Measurements from ENCODE around the gene RASGRP2.

The RASGRP2 gene

DNA sequence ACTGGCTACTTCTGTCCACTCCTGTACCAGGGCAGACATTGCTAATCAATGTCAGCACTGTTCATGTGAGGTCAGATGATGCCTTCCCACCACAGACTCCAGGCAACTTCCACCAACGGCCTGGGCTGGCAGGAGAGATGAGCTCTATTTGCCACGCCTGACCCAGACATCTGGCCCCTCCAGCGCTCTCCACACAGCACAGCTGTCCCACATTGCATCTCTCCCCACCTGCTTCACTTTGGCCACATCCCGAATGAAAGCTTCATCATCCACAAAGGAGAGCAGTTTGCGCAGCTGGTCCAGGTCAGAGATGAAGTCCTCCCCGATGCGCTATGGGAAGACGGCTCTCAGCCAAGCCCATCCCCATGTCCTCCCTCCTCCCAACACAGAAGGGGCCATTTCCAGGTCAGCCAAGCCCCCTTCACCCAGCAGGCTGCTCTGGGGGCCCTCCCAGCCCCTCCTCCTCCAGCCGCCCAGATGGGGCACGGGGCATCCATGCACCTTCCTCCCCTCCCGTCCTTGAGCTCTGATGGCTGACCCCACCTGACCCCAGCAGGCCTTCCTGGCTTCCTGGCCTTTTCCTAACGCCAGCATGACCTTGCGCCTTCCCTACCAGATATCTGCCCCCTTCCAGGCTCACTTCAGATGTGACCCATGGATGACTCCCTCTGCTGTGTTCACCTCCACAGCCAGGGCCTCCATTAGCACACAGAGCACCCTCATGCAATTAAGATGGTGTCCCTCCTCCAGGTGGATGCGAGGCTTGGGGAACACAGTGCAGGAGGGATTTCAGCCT is 8.4 kb upstream of the RASGRP2 start:
- no peak for TF ChIP-seq SPI1 (IDR thresholded peaks at IDR 0.05; ENCODE audit: low read depth, low read length)
- no peak for TF ChIP-seq POU2F2 (IDR thresholded peaks at IDR 0.05; ENCODE audit: low read depth, low read length)
- TF ChIP-seq TAF1 (IDR thresholded peaks at IDR 0.05; ENCODE audit: low read depth, low read length): no peak
- TF ChIP-seq PAX5 (IDR thresholded peaks at IDR 0.05; ENCODE audit: insufficient read depth, low read length, severe bottlenecking): no peak
- TF ChIP-seq POLR2A (IDR thresholded peaks at IDR 0.05; ENCODE audit: low read depth, low read length): no peak
- TF ChIP-seq POLR2AphosphoS5 (IDR thresholded peaks at IDR 0.05; ENCODE audit: low read depth, low read length): no peak
- DNase-seq (ENCODE audit: insufficient read length, low spot score): no peak
- no peak for FAIRE-seq

- TF ChIP-seq PAX5 (IDR thresholded peaks at IDR 0.05; ENCODE audit: insufficient read depth, low read length, severe bottlenecking) (no peak), POLR2A (IDR thresholded peaks at IDR 0.05; ENCODE audit: low read depth, low read length) (no peak), POLR2AphosphoS5 (IDR thresholded peaks at IDR 0.05; ENCODE audit: low read depth, low read length) (no peak), TAF1 (IDR thresholded peaks at IDR 0.05; ENCODE audit: low read depth, low read length) (no peak), SPI1 (IDR thresholded peaks at IDR 0.05; ENCODE audit: low read depth, low read length) (no peak), POU2F2 (IDR thresholded peaks at IDR 0.05; ENCODE audit: low read depth, low read length) (no peak)
- FAIRE-seq (no peak), DNase-seq (ENCODE audit: insufficient read length, low spot score) (no peak)
These were observed 7.6 kb upstream of the RASGRP2 start for GRCh38 chr11:64751580-64751979.

- DNase-seq (ENCODE audit: insufficient read length, low spot score): no peak
- no peak for FAIRE-seq
- no peak for TF ChIP-seq SPI1 (IDR thresholded peaks at IDR 0.05; ENCODE audit: low read depth, low read length)
- no peak for TF ChIP-seq POLR2AphosphoS5 (IDR thresholded peaks at IDR 0.05; ENCODE audit: low read depth, low read length)
- no peak for TF ChIP-seq PAX5 (IDR thresholded peaks at IDR 0.05; ENCODE audit: insufficient read depth, low read length, severe bottlenecking)
- no peak for TF ChIP-seq TAF1 (IDR thresholded peaks at IDR 0.05; ENCODE audit: low read depth, low read length)
- no peak for TF ChIP-seq POLR2A (IDR thresholded peaks at IDR 0.05; ENCODE audit: low read depth, low read length)
- no peak for TF ChIP-seq POU2F2 (IDR thresholded peaks at IDR 0.05; ENCODE audit: low read depth, low read length)
These were observed 7.2 kb upstream of the RASGRP2 start for GRCh38 chr11:64751136-64751535.

GRCh38 chr11:64750361-64751054 is 6.6 kb upstream of the RASGRP2 start:
- no peak for TF ChIP-seq TAF1 (IDR thresholded peaks at IDR 0.05; ENCODE audit: low read depth, low read length)
- TF ChIP-seq SPI1 (IDR thresholded peaks at IDR 0.05; ENCODE audit: low read depth, low read length): no peak
- no peak for TF ChIP-seq PAX5 (IDR thresholded peaks at IDR 0.05; ENCODE audit: insufficient read depth, low read length, severe bottlenecking)
- TF ChIP-seq POLR2A (IDR thresholded peaks at IDR 0.05; ENCODE audit: low read depth, low read length): no peak
- TF ChIP-seq POU2F2 (IDR thresholded peaks at IDR 0.05; ENCODE audit: low read depth, low read length): no peak
- no peak for TF ChIP-seq POLR2AphosphoS5 (IDR thresholded peaks at IDR 0.05; ENCODE audit: low read depth, low read length)
- FAIRE-seq: no peak
- DNase-seq (ENCODE audit: insufficient read length, low spot score): no peak

GRCh38 chr11:64747961-64748665 is 4.2 kb upstream of the RASGRP2 start:
- DNase-seq (ENCODE audit: insufficient read length, low spot score) (no peak), FAIRE-seq (no peak)
- TF ChIP-seq POU2F2 (IDR thresholded peaks at IDR 0.05; ENCODE audit: low read depth, low read length) (no peak), PAX5 (IDR thresholded peaks at IDR 0.05; ENCODE audit: insufficient read depth, low read length, severe bottlenecking) (no peak), TAF1 (IDR thresholded peaks at IDR 0.05; ENCODE audit: low read depth, low read length) (no peak), POLR2AphosphoS5 (IDR thresholded peaks at IDR 0.05; ENCODE audit: low read depth, low read length) (no peak), POLR2A (IDR thresholded peaks at IDR 0.05; ENCODE audit: low read depth, low read length) (no peak), SPI1 (IDR thresholded peaks at IDR 0.05; ENCODE audit: low read depth, low read length) (no peak)

- FAIRE-seq (no peak), DNase-seq (ENCODE audit: insufficient read length, low spot score) (no peak)
- no peak for TF ChIP-seq POLR2AphosphoS5 (IDR thresholded peaks at IDR 0.05; ENCODE audit: low read depth, low read length)
- TF ChIP-seq PAX5 (IDR thresholded peaks at IDR 0.05; ENCODE audit: insufficient read depth, low read length, severe bottlenecking): no peak
- no peak for TF ChIP-seq POLR2A (IDR thresholded peaks at IDR 0.05; ENCODE audit: low read depth, low read length)
- no peak for TF ChIP-seq POU2F2 (IDR thresholded peaks at IDR 0.05; ENCODE audit: low read depth, low read length)
- TF ChIP-seq TAF1 (IDR thresholded peaks at IDR 0.05; ENCODE audit: low read depth, low read length): no peak
- no peak for TF ChIP-seq SPI1 (IDR thresholded peaks at IDR 0.05; ENCODE audit: low read depth, low read length)
These were observed 2.5 kb upstream of the RASGRP2 start for GRCh38 chr11:64746486-64746885.

DNA sequence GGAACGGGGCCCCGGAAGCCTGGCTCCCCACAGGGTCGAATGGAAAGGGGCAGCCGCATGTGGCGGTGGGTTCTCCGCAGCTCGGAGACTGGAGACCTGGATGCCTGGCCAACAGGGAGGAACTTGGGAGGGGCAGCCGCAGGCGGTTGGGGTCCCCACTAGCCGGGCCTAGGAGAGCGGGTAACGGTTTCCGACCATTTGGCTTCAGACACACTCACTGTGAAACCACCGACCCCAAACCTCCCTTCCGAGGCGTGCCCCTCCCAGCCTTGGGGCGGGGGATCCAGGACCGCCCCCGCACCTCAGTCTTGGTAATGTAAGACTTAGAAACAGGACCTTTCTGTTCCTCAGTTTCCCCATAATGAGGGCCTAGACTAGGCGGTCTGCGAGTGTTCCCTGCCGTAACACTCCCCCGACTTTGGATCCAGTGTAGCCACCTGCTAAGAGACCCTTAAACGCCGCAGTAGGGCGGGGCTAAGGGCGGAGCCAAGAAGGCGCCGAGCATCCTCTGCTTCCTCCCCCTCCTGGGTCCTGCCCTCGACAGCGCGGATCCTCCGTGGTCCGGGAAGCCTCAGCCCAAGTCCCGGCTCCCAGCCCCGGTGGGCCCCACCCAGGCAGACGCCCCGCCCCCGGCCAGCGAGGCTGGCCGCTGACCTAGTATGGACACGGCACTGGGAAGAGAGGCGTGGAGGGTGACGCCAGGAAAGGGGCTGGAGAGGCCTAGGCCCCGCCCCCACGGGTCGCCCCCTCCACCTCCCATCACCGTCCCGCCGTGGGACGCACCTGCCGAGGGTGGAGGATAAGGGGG is 1.8 kb upstream of the RASGRP2 start:
- DNase-seq (ENCODE audit: insufficient read length, low spot score) (peak; percentile 82), FAIRE-seq (peak; percentile 83)
- TF ChIP-seq POLR2A (IDR thresholded peaks at IDR 0.05; ENCODE audit: low read depth, low read length): no peak
- no peak for TF ChIP-seq PAX5 (IDR thresholded peaks at IDR 0.05; ENCODE audit: insufficient read depth, low read length, severe bottlenecking)
- TF ChIP-seq SPI1 (IDR thresholded peaks at IDR 0.05; ENCODE audit: low read depth, low read length): no peak
- TF ChIP-seq TAF1 (IDR thresholded peaks at IDR 0.05; ENCODE audit: low read depth, low read length): no peak
- no peak for TF ChIP-seq POU2F2 (IDR thresholded peaks at IDR 0.05; ENCODE audit: low read depth, low read length)
- TF ChIP-seq POLR2AphosphoS5 (IDR thresholded peaks at IDR 0.05; ENCODE audit: low read depth, low read length): no peak

DNA sequence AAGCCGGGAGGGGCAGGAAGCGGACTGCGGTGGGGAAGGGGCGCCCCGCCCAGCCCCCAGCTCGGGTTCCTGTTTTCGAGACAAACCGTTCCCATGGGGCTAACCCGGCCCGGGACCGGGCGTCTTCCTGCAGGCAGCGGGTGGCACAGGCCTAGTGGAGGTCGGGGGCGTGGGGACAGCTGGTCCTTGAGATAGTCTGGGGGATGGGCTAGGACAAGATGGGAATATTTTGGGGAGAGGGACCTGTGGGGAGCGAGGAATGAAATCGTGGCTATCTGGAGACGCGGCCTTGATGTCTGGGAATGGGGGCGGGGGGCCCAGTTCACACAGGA is 1.2 kb upstream of the RASGRP2 start:
- peak; percentile 51; the same call in 1 of the 2 replicates for TF ChIP-seq SPI1 (IDR thresholded peaks at IDR 0.05; ENCODE audit: low read depth, low read length)
- TF ChIP-seq TAF1 (IDR thresholded peaks at IDR 0.05; ENCODE audit: low read depth, low read length): no peak

More for the DNA sequence above, 1.2 kb upstream of the RASGRP2 start:
- DNase-seq (ENCODE audit: insufficient read length, low spot score) (peak; percentile 72), FAIRE-seq (no peak)
